HepG2 (cell line): ENCODE data around the gene PCYT2. TPM values are rescaled to one million over a fixed set of nuclear protein-coding genes. Genes with fewer than 3 reads are reported as not detected.

Experiments used
- CHD2 ChIP-seq: IDR thresholded peaks from 2 replicates; pipeline ENCODE4 v1.6.1; 2011; ENCODE audit warnings: low read depth, low read length, improper control_type of control experiment
- CHD4 ChIP-seq: fragments of 200-600 bp; sonication (generic); IDR thresholded peaks from 2 replicates; pipeline ENCODE4 v1.7.0; 2017; ENCODE audit warnings: mild to moderate bottlenecking, low read length, borderline replicate concordance
- FOXM1 ChIP-seq: sonication (generic); formaldehyde crosslinking; IDR thresholded peaks from 2 replicates; pipeline ENCODE4 v1.5.0; 2020; ENCODE audit warnings: missing genetic modification reagents
- GMEB2 ChIP-seq: IDR thresholded peaks from 2 replicates; pipeline ENCODE4 v1.6.1; 2016; ENCODE audit warnings: missing biosample characterization, missing genetic modification reagents, low read depth
- HNF4G ChIP-seq, 2 experiments: sonication (generic) in 1 of 2; formaldehyde crosslinking in 1 of 2; IDR thresholded peaks; 2 replicates each; pipeline versions ENCODE4 v1.4.0 to v1.6.1; 2011 to 2020; ENCODE audit warnings: borderline replicate concordance in 2 of 2, low read depth in 2 of 2, mild to moderate bottlenecking in 2 of 2, low read length in 1 of 2, missing genetic modification reagents in 1 of 2, moderate library complexity in 1 of 2
- HOXA9 ChIP-seq: sonication (generic); formaldehyde crosslinking; IDR thresholded peaks from 2 replicates; pipeline ENCODE4 v1.8.1; 2022; ENCODE audit warnings: missing genetic modification reagents, mild to moderate bottlenecking, moderate library complexity, borderline replicate concordance
- MAFG ChIP-seq: sonication (generic); formaldehyde crosslinking; IDR thresholded peaks from 2 replicates; pipeline ENCODE4 v1.5.1; 2020; ENCODE audit warnings: mild to moderate bottlenecking, missing genetic modification reagents
- NCOA1 ChIP-seq: sonication (generic); formaldehyde crosslinking; IDR thresholded peaks from 2 replicates; pipeline ENCODE4 v1.9.0; 2021; ENCODE audit warnings: missing genetic modification reagents
- RAD21 ChIP-seq: fragments of 450-650 bp; formaldehyde crosslinking; IDR thresholded peaks from 2 replicates; pipeline ENCODE4 v1.5.0; 2020; ENCODE audit warnings: mild to moderate bottlenecking
- RFX3 ChIP-seq: IDR thresholded peaks from 2 replicates; pipeline ENCODE4 v1.6.1; 2016; ENCODE audit warnings: missing biosample characterization, missing genetic modification reagents
- SNRNP70 ChIP-seq: fragments of 200-400 bp; formaldehyde crosslinking; IDR thresholded peaks from 2 replicates; pipeline ENCODE4 v1.6.1; 2017; ENCODE audit warnings: mild to moderate bottlenecking, low read depth, low read length, moderate library complexity
- ZFP62 ChIP-seq: sonication (generic); formaldehyde crosslinking; IDR thresholded peaks from 2 replicates; pipeline ENCODE4 v1.4.0; 2020; ENCODE audit warnings: missing genetic modification reagents
- ZNF3 ChIP-seq: IDR thresholded peaks from 2 replicates; pipeline ENCODE4 v1.7.0; 2017; ENCODE audit warnings: inconsistent platforms
- ZNF496 ChIP-seq: sonication (generic); formaldehyde crosslinking; IDR thresholded peaks from 2 replicates; pipeline ENCODE4 v1.8.1; 2023; ENCODE audit warnings: mild to moderate bottlenecking, moderate library complexity, missing genetic modification reagents; ENCODE audit not compliant: insufficient replicate concordance
- ZNF556 ChIP-seq: sonication (generic); formaldehyde crosslinking; IDR thresholded peaks from 2 replicates; pipeline ENCODE4 v1.4.0; 2020; ENCODE audit warnings: mild to moderate bottlenecking, missing genetic modification reagents, borderline replicate concordance
- ZNF557 ChIP-seq: sonication (generic); formaldehyde crosslinking; IDR thresholded peaks from 2 replicates; pipeline ENCODE4 v1.4.0; 2020; ENCODE audit warnings: missing genetic modification reagents
- ZNF704 ChIP-seq: sonication (generic); formaldehyde crosslinking; IDR thresholded peaks from 2 replicates; pipeline ENCODE4 v1.8.1; 2023; ENCODE audit warnings: mild to moderate bottlenecking, inconsistent platforms, moderate library complexity, missing genetic modification reagents, borderline replicate concordance
- ZNF782 ChIP-seq: sonication (generic); formaldehyde crosslinking; IDR thresholded peaks from 2 replicates; pipeline ENCODE4 v1.4.0; 2020; ENCODE audit warnings: missing genetic modification reagents, mild to moderate bottlenecking, borderline replicate concordance
- ZNF800 ChIP-seq: sonication (generic); formaldehyde crosslinking; IDR thresholded peaks from 2 replicates; pipeline ENCODE4 v1.4.0; 2020; ENCODE audit warnings: missing genetic modification reagents
- ZNF839 ChIP-seq: sonication (generic); formaldehyde crosslinking; IDR thresholded peaks from 2 replicates; pipeline ENCODE4 v1.4.0; 2020; ENCODE audit warnings: missing genetic modification reagents, mild to moderate bottlenecking, borderline replicate concordance
- ZSCAN9 ChIP-seq: IDR thresholded peaks from 2 replicates; pipeline ENCODE4 v1.6.1; 2016; ENCODE audit warnings: borderline replicate concordance
- polyA plus RNA-seq, 8 experiments: library from polyadenylated mRNA; depleted of rRNA in 3 of 8; stranded (reverse) in 7 of 8; unstranded in 1 of 8; fragments of >200 nt; fragmentation: Illumina TruSeq in 4 of 8; extraction: Trizol in 4 of 8; gene quantifications; 2 replicates each; pipeline versions ENCODE4 v1.2.1 to v1.2.3, GENCODE V29; 2011 to 2016; ENCODE audit warnings: low read depth in 4 of 8, missing spikeins in 1 of 8, mixed read lengths in 1 of 8; ENCODE audit not compliant: insufficient read depth in 1 of 8
- total RNA-seq, 5 experiments: library from RNA; depleted of rRNA; stranded (reverse); fragments of >200 nt; fragmentation: Illumina TruSeq; extraction: Trizol; gene quantifications; 2 replicates each; pipeline ENCODE4 v1.2.3, GENCODE V29; 2016; ENCODE audit warnings: low read depth in 1 of 5
- TF ChIP-seq, protein P1 (sequence below): fragments of 450-650 bp; IDR thresholded peaks from 2 replicates; pipeline ENCODE4 v1.6.1; 2017

Gene PCYT2
- total and polyA plus RNA-seq, 2 of the 13 experiments (the other 11 are each of a cell fraction or from before 2014, with no cell fraction given), result 147 to 297 TPM

DNA sequence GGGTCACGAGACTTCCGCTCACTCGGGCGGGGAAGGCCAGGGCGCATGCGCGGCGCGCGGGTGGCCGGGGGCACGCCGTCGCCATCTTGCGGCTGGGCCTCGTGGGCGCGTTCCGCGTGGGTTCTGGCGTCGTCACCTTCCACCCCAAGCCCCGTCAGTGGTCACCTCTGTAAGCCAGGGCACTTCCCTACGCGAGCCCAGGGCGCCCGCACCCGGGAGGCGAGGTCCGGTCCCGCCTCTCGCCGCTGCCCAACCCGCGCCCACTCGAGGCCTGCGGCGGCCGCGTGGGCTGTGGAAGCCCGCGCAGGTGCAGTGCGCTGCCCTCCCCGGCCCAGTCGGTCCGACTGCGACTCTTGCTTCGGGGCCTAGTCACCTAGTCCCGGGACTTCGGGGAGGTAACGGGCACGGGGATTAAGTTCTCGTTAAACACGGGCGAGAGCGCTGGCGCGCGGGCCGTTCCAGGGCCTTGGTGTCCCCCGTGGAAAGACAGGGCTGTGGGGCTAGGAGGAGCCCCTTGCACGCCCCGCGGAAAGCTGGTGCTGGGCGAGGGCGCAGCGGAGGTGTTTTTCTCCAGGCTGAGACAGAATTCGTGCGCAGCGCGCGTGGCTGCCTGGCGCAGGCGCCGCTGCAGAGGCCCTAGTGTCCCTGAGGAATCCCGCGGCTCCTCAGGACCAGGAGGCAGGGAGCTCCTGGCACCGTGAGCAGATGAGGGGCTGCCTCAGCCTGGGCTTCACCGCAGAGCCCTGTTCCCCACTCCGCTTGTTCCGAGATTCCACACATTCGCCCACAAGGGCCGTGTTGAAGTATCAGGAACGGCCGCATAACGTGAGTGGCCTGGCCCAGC, 39.6 kb downstream of the PCYT2 start (continued):
- TF ChIP-seq ZNF557, result no peak; the same call in 1 of the 2 replicates
- TF ChIP-seq SNRNP70, result no peak
- TF ChIP-seq MAFG (CRISPR knock-in tag), result no peak
- peak; percentile 77 for TF ChIP-seq ZNF800 (CRISPR knock-in tag)
- peak; percentile 93; the same call in 1 of the 2 replicates for TF ChIP-seq ZNF556
- peak; percentile 98 for TF ChIP-seq HOXA9
- peak; percentile 70 for TF ChIP-seq GMEB2
- TF ChIP-seq RAD21, result peak; percentile 81
- no peak for TF ChIP-seq ZNF496 (CRISPR knock-in tag)
- peak; percentile 93 for TF ChIP-seq ZNF704 (CRISPR knock-in tag)
- peak; percentile 81 for TF ChIP-seq CHD4
- no peak for TF ChIP-seq ZNF3 (CRISPR knock-in tag)
- no peak for TF ChIP-seq ZFP62 (CRISPR knock-in tag)
- 0 out of 2 replicates have a peak, but pooled peaks have one; percentile 0 for TF ChIP-seq CHD2
- TF ChIP-seq ZNF839, result peak; percentile 84
- peak; percentile 72 for TF ChIP-seq ZSCAN9 (CRISPR knock-in tag)
- no peak for TF ChIP-seq RFX3 (CRISPR knock-in tag)
- peak; percentile 98 for TF ChIP-seq NCOA1 (CRISPR knock-in tag)
- peak; percentile 93; the same call in 1 of the 2 replicates for TF ChIP-seq ZNF782
- TF ChIP-seq FOXM1 (CRISPR knock-in tag), result no peak; the same call in 1 of the 2 replicates
- TF ChIP-seq, protein P1, sequence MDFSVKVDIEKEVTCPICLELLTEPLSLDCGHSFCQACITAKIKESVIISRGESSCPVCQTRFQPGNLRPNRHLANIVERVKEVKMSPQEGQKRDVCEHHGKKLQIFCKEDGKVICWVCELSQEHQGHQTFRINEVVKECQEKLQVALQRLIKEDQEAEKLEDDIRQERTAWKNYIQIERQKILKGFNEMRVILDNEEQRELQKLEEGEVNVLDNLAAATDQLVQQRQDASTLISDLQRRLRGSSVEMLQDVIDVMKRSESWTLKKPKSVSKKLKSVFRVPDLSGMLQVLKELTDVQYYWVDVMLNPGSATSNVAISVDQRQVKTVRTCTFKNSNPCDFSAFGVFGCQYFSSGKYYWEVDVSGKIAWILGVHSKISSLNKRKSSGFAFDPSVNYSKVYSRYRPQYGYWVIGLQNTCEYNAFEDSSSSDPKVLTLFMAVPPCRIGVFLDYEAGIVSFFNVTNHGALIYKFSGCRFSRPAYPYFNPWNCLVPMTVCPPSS, result no peak
- no peak; the same call in 1 of the 2 replicates for TF ChIP-seq HNF4G (IDR thresholded peaks at IDR 0.05; ENCODE audit: borderline replicate concordance, low read depth, low read length)
- peak; percentile 80 for TF ChIP-seq HNF4G (CRISPR knock-in tag; IDR thresholded peaks at IDR 0.05; ENCODE audit: borderline replicate concordance, low read depth)
